CD4-positive, alpha-beta T cell treated with Interleukin-17A for 1 hour (primary cell): Measurements from ENCODE around the gene GYG1.
A peak's percentile ranks its signal among the peaks of the same experiment; 100 is the strongest.

Experiments
- DNase-seq: peaks from one replicate; pipeline ENCODE4 v3.0.0-alpha.2; 2020

GYG1 gene

GRCh38 chr3:148990236-148990635 lies 1.1 kb upstream of the GYG1 start:
- DNase-seq = no peak

- DNase-seq = peak; percentile 53
These were observed 791 bp downstream of the GYG1 start for GRCh38 chr3:148992027-148992634.

- no peak for DNase-seq
These were observed 1.4 kb downstream of the GYG1 start for GRCh38 chr3:148992635-148993255.

- no peak for DNase-seq
These were observed 6.3 kb downstream of the GYG1 start for GRCh38 chr3:148997623-148998022.

DNA sequence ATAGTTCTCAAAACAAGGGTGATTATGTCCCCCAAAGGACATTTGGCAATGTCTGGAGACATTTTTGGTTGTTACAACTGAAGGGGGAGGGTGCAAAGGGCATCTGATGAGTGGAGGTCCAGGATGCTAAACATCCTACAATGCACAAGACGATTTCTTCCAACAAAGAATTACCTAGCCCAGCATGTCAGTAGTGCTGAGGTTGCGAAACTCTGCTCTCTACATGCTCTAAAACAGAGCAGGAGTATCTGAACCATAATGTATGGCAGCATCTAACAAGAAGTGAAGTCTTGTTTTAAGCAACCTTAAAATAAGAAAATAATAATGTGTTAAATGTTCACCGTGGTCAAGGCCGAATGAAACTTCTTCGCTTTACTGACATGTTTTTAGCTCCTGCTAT lies 7.0 kb downstream of the GYG1 start:
- no peak for DNase-seq

- DNase-seq = peak; percentile 26
These were observed 7.5 kb downstream of the GYG1 start for GRCh38 chr3:148998715-148999423.

DNA sequence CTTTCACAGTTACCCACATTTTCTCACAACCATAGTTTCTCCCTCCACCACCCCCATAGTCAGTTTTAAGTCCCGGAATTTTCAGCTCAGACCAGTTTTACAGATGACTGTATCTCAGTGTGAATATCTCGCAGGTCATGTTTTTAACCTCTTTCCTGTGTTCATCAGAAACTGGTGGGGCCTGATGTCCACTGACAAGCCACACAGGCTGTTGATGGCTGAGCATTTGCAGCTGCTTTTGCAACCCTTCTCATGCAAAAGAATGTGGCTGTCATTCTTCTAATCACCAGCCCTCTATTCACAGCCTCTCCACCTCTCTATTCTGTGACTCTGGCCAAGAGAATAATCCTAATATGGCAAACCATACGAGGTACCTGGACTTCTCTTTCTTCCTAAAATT lies 8.5 kb downstream of the GYG1 start:
- DNase-seq = no peak

DNA sequence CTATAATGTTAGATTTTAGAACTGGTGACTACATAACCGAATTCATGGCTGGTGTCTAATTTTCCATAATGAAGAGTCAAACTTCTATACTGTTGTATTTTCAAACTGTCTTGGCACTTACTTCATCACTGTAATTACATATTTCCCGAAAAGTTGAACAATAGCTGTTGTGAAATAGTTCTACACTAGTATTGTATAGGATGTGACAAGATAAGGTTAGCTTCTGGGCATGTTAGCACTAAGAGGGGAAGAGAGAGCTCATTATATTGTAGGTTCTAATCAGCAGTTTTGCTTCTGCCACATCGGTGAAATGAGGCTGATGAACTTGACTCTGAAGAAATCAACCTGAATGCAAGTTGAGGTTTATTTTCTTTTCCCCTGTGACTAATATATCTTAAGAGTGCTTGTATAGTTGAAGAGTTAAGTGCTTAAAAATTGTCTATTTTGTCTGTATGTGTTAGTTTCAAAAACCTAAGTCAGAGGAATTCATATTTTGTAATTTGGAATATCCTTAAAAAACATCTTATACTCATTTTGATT lies 8.9 kb downstream of the GYG1 start:
- no peak for DNase-seq

DNA sequence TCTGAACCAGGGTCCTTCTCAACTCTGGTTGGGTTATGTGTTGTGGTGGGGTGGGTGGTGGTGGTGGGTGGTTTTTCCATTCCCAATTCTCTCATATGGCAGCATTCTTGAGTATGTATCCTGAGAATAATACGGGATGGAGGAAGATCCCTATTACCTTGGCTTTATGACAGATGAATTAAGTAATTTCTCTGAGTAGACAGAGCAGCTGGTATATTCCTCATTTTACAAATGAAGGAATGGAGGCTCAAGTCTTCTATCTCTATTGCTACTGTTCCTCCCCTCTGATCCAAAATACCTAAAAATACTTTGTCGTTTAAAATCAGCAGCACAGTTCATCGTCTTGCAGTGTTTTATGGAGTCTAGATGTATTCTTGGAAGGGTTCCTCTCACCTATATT lies 10.4 kb downstream of the GYG1 start:
- no peak for DNase-seq

DNA sequence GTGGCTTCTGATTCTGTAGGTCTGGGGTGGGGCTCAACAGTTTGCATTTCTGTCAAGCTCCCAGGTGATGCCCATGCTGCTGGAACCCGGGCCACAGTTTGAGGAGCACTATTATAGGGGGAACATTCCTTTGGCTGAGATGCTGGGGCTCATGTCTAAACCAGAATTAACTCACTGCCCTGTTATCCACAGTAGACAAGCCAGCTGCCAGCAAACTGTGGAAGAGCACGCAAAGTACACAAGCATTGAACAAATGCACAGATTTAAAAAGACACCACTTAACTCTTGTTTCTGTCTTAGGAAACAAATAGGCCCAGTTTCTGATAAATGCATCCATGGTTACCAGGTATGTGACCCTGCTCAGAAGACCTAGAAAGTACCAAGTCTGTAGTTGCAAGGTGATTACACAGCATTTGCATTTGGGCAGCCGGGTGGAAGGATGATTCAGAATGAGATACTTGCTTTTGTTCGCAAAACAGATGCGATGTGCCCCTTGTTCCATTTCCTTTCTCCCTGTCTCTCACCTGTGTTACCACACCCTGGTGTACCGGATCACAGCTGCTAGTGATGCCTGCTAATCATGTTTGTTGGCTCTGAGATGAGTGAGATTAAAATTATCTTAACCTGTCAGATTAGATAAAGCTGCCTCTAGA lies 12.4 kb downstream of the GYG1 start:
- DNase-seq = peak; percentile 31

- DNase-seq = no peak
These were observed 13.3 kb downstream of the GYG1 start for GRCh38 chr3:149004622-149005021.

GRCh38 chr3:149005416-149005815 lies 14.1 kb downstream of the GYG1 start:
- no peak for DNase-seq

- no peak for DNase-seq
These were observed 16.4 kb downstream of the GYG1 start for GRCh38 chr3:149007567-149008257.

DNA sequence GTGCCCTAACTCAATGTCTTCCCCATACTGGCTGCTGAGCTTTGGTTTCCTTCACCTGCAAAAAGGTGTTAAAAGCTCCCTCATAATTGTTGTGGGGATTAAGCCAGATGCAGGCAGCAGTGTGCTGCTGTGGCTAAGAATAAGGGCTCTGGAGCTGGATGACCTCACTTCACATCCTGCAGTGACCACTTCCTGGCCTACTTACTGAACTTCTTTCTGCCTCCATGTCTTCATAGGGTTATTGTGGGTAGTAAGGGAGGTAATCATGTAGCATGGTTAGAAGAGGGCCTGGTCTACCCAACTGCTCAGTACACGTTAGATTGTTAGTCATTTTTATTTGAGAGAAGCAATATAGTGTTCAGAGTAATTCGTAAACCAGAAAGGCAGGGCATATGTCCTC lies 18.4 kb downstream of the GYG1 start:
- peak; percentile 67 for DNase-seq

DNA sequence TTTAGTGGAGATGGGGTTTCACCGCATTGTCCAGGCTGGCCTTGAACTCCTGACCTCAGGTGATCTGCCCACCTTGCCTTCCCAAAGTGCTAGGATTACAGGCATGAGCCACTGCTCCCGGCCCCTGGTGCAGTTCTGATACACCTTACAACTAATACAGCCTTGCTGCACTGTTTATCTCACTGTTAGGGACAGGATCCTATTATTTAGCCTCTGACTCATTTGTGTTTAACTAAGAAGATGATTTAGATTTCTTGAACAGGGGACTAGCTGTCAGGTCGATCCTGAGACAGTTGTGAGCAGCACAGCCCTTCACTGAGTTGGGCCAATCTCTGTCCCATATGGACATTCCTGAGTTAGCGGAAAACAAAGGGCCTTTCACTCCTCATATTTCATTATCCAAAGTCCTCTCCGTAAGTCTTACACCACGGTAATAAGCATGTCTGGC lies 19.2 kb downstream of the GYG1 start:
- no peak for DNase-seq

- no peak for DNase-seq
These were observed 19.6 kb downstream of the GYG1 start for GRCh38 chr3:149010966-149011365.

- DNase-seq = no peak
These were observed 20.3 kb downstream of the GYG1 start for GRCh38 chr3:149011676-149012075.

GRCh38 chr3:149013726-149014125 lies 22.4 kb downstream of the GYG1 start:
- DNase-seq = no peak

- no peak for DNase-seq
These were observed 24.1 kb downstream of the GYG1 start for GRCh38 chr3:149015393-149015792.

DNA sequence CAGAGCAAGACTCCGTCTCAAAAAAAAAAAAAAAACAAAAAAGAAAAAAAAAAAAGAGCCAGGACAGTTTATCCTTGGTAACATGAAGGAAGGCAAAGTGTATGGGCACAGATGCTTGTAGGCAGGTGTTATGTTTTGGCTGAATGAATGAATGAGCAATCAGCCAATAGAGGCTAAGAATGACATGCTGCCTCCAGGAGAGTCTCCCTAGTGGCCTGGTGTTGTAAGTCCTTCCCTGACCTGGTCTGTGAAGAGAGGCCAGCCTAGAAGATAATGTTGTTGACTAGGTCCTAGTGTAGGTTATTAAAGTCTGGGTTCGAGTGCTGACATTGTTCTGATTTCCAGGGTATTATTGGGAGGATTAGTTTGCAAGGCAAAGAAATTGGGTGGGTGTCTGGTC lies 24.9 kb downstream of the GYG1 start:
- no peak for DNase-seq

DNA sequence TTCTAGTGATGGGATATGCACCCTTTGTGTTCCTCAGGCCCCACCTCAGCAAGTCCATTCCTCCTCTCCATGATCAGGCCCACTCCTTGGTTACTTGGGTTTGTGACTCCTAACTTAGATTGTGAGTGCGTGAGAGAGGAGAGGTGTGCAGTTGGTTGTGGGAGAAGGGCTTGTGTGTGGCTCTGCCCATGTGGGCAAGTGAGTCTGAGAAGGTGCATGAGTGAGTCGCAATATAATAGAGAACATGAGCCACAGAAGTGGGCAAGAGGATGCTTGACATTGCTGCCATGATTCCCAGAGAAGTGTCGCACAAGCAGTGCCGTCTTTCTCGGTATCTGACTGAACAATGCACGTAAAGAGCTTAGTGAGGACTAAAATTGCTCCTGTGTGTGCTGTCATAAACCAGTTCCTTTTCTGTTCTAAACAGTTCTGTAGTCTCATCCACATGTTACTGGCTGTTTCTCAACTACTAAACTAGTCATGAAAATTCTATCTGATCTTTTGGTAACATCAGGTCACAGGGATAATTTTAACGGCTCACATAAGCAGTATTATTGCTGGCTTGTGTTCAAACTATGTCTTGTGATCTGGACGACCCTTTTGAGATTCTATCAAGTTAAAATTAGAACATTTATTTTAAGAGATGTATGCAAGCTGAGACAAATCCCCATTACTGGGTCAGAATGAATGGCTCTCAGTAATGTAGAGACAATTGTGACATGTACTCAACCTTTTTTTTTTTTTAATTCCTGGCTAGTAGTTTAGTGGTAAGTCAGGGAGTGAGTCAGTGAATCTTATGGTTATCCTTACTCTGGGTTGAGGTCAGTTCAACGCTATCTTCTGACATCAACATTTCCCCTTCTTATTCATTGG lies 25.6 kb downstream of the GYG1 start:
- DNase-seq = no peak

- no peak for DNase-seq
These were observed 26.9 kb downstream of the GYG1 start for GRCh38 chr3:149018247-149018646.
